Activated CD4-positive, alpha-beta T cell treated with anti-CD3 and anti-CD28 coated beads, Interleukin-2, Interleukin-4, amounts not matched to agents 100 ng/mL and 50 ng/mL, durations not matched to agents 16 hours and 8 hours (primary cell): ENCODE data around the gene FAM234A.
A peak's percentile ranks its signal among the peaks of the same experiment; 100 is the strongest.
"Not testable (repeated sequence)": the region's sequence is repeated elsewhere in the genome, so short reads cannot be mapped to it uniquely, and the experiment has no call there.

ENCODE experiments used
- DNase-seq: peaks from one replicate; pipeline ENCODE4 v3.0.0-alpha.2; 2020; ENCODE audit warnings: low spot score

The FAM234A gene

DNA sequence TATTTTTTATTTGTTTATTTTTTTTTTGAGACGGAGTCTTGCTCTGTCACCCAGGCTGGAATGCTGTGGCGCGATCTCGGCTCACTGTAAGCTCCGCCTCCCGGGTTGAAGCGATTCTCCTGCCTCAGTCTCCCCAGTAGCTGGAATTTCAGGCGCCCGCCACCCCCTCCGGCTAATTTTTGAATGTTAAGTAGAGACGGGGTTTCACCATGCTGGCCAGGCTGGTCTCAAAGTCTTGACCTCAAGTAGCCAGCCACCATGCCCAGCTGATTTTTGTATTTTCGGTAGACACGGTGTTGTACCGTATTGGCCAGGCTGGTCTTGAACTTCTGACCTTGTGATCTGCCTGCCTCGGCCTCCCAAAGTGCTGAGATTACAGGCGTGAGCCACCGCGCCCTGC lies 4.3 kb upstream of the FAM234A start:
- DNase-seq = not testable (repeated sequence)

DNA sequence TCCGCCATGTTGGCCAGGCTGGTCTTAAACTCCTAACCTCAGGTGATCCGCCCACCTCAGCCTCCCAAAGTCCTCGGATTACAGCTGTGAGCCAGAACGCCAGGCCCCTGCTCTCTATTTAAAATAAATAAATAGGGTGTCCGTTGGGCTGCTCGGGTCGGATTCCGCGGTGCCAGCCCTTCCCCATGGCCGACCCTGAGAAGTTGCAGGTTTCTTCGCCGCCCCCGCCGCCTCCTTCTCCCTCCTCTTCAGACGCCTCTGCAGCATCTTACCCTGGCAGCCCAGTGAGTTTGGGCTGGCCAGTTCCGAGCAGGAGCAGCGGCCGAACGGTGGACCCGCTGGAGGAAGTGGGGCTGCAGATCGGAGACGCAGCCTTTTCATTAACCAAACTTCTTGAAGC lies 3.7 kb upstream of the FAM234A start:
- DNase-seq = no peak

- DNase-seq = no peak
Measured at GRCh38 chr16:239948-240277, 5.3 kb downstream of the FAM234A start.

DNA sequence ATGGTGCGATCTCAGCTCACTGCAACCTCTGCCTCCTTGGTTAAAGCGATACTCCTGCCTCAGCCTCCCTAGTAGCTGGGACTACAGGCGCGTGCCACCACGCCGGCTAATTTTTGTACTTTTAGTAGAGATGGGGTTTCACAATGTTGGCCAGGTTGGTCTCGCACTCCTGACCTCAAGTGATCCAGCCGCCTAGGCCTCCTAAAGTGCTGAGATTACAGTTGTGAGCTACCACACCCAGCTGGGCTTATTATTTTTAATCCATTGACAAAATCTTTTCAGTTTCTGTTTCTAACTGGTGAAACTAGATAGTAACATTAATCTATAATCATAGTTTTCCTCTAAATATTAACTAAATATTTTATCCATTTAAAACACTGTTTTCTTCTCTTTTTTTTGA lies 5.9 kb downstream of the FAM234A start:
- no peak for DNase-seq

DNA sequence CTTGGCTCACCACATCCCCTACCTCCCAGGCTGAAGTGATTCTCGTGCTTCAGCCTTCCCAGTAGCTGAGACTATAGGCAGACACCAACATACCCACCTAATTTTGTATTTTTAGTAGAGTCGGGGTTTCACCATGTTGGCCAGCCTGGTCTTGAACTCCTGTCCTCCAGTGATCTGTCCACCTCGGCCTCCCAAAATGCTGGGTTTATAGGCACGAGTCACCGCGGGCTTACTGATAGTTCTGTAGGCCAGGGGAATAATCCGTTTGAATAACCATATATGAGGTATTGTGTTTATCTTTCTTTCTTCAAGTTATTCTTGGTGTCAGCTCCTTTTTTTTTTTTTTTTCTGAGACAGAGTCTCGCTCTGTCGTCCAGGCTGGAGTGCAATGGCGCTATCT lies 7.7 kb downstream of the FAM234A start:
- DNase-seq = no peak

GRCh38 chr16:243348-243747 lies 8.7 kb downstream of the FAM234A start:
- no peak for DNase-seq

DNA sequence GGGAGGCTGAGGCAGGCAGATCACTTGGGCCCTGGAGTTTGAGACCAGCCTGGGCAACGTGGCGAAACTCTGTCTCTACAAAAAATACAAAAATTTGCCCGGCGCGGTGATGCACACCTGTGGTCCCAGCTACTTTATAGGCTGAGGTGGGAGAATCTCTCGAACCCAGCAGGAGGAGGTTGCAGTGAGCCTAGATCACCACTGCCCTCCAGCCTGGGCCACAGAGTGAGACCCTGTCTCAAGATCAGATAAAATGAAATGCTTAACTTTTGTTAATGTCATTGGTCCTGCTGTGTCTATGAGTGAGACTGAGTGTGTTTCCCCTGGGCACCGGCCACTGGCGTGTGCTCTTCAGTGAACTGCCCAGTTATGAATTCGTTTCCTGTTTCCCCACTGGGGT lies 10.5 kb downstream of the FAM234A start:
- no peak for DNase-seq

- DNase-seq = no peak
Measured at GRCh38 chr16:247027-247426, 12.4 kb downstream of the FAM234A start.

DNA sequence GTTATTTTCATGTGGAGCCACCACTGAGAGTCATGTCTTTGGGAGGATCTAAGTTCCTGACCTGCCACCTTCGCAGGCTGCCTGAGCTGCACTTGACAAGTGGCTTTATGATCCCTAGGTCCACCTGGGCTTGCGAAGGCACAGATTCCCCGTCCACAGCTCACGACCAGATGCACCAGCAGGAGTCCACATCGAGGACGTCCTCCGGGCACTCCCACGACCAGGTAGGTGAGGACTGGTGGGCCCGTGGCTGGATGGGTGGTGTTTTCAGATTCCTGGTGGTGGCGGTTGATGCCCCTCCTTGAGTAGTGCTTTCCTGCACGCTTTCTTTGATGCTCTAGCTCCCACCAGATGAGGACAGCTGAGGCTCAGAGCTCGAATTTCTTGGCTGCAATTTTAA lies 14.8 kb downstream of the FAM234A start:
- DNase-seq = no peak

DNA sequence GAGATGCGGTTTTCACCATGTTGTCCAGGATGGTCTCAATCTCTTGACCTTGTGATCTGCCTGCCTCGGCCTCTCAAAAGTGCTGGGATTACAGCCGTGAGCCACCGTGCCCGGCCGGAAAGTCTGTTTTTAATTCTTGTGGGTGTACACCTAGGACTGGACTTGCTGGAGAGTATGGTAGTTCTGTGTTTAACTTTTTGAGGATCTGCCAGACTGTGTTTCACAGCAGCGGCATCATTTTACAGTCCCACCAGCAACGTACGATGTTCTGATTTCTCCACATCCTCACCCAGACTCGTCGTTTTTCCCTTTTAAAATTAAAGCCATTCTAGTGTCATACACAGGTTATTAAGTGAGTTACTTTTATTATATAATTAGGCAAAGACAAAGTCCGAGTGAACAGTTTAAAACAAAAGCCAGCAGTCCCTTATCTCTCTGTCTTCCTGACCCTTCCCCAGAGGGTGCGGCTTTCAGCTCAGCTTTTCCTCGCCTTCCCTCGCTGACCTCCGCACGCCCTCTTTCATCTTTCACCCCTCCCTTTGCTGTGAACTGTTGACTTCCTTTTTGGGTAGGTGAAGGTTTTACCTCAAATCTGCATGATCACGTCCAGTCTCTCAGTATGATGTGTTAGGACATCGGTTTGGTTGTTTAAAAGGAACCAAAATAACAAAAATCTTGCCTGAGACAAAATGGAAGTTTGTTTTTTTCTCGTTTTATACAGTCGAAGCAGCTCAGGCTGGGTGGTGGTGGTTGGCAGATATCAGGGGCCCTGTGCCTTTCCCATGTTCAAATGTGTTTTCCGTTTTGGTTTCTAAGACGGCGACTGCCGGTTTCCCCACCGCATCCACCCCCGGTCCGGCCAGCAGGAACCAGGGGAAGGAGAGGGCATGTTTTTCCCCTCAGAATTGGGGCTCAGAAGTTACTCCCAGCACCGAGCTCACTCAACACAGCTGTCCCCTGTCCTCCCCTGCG lies 18.0 kb downstream of the FAM234A start:
- peak; percentile 46 for DNase-seq

GRCh38 chr16:253833-254232 lies 19.2 kb downstream of the FAM234A start:
- DNase-seq = no peak

GRCh38 chr16:254461-254860 lies 19.8 kb downstream of the FAM234A start:
- no peak for DNase-seq

DNA sequence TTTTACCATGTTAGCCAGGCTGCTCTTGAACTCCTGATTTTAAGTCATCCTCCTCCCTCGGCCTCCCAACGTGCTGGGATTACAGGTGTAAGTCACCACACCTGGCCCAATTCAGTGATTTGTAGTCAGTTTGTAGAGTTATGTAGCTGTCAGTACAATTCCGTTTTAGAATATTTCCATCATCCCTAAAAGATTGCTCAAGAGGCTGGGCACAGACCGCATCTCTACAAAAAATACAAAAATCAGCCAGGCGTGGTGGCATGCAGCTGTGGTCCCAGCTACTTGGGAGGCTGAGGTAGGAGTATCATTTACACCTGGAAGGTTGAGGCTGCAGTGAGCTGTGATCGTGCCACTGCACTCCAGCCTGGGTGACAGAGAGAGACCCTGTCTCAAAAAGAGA lies 20.6 kb downstream of the FAM234A start:
- no peak for DNase-seq

- DNase-seq = not testable (repeated sequence)
Measured at GRCh38 chr16:258091-258490, 23.5 kb downstream of the FAM234A start.

GRCh38 chr16:259226-259625 lies 24.6 kb downstream of the FAM234A start:
- no peak for DNase-seq

- no peak for DNase-seq
Measured at GRCh38 chr16:259814-260253, 25.2 kb downstream of the FAM234A start.

GRCh38 chr16:260326-260725 lies 25.7 kb downstream of the FAM234A start:
- DNase-seq = no peak

GRCh38 chr16:261031-261691 lies 26.5 kb downstream of the FAM234A start:
- DNase-seq = no peak

GRCh38 chr16:262121-262745 lies 27.6 kb downstream of the FAM234A start:
- DNase-seq = no peak

DNA sequence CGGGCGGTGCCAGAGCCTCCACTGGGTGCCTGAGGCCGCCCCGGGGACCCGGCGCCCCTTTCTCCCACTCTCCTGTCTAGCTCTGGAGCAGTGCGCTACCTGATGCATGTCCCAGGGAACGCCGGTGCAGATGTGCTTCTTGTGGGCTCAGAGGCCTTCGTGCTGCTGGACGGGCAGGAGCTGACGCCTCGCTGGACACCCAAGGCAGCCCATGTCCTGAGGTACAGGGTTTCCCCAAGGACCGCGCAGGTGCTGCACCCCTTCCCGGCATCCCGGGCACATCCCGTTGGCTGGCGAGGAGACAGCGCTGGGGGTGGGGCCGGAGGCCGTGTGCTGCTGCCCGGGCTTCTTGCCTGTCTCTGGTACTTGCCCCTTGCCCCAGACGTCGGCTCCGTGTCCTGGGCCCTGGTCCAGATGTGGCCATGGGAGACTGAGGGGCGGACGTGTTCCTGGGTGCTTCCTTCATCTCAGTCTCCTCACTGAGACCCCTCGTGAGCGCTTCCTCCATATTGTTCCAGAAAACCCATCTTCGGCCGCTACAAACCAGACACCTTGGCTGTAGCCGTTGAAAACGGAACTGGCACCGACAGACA lies 28.7 kb downstream of the FAM234A start:
- no peak for DNase-seq

- no peak for DNase-seq
Measured at GRCh38 chr16:263944-264343, 29.3 kb downstream of the FAM234A start.

- DNase-seq = no peak
Measured at GRCh38 chr16:264440-264951, 29.9 kb downstream of the FAM234A start.
